Measurements from ENCODE around the gene CAB39L.

- TF ChIP-seq CTCF (IDR thresholded peaks at IDR 0.05) = no peak
- no peak for TF ChIP-seq GABPA (IDR thresholded peaks at IDR 0.05; ENCODE audit: low read depth)
- no peak for TF ChIP-seq POLR2AphosphoS5 (IDR thresholded peaks at IDR 0.05; ENCODE audit: low read depth, low read length)
- no peak for TF ChIP-seq USF2 (IDR thresholded peaks at IDR 0.05; ENCODE audit: borderline replicate concordance, low read depth, low read length)
Measured at GRCh38 chr13:49347650-49348385, 96.0 kb downstream of the CAB39L start.
